H9 (cell line): Measurements from ENCODE around the gene CCDC137. TPM values are rescaled to one million over a fixed set of nuclear protein-coding genes. Genes with fewer than 3 reads are reported as not detected.

Experiments used
- DNase-seq: peaks from one replicate; pipeline ENCODE4 v3.0.0-alpha.2; 2017
- H2AFZ ChIP-seq: one replicate; pipeline ENCODE4 v1.6.1; 2013; ENCODE audit warnings: mild to moderate bottlenecking, low read length, control low read depth, moderate library complexity
- H2AK5ac ChIP-seq: 2 replicates; pipeline ENCODE4 v1.6.1; 2013; ENCODE audit warnings: low read length, control low read depth, mixed read lengths; ENCODE audit not compliant: insufficient read length
- H2BK120ac ChIP-seq: one replicate; pipeline ENCODE4 v1.6.1; 2013; ENCODE audit warnings: low read depth, mild to moderate bottlenecking, low read length, control low read depth, inconsistent platforms; ENCODE audit not compliant: poor library complexity, severe bottlenecking
- H2BK12ac ChIP-seq: 2 replicates; pipeline ENCODE4 v1.6.1; 2013; ENCODE audit warnings: low read length, control low read depth, mixed read lengths, low read depth; ENCODE audit not compliant: insufficient read length
- H2BK15ac ChIP-seq: 2 replicates; pipeline ENCODE4 v1.6.1; 2013; ENCODE audit warnings: low read depth, low read length, control low read depth
- H2BK20ac ChIP-seq: one replicate; pipeline ENCODE4 v1.6.1; 2013; ENCODE audit warnings: low read depth, mild to moderate bottlenecking, low read length, control low read depth, inconsistent platforms; ENCODE audit not compliant: poor library complexity, severe bottlenecking
- H2BK5ac ChIP-seq: 2 replicates; pipeline ENCODE4 v1.6.1; 2013; ENCODE audit warnings: low read length, control low read depth, mixed read lengths; ENCODE audit not compliant: insufficient read length
- H3K14ac ChIP-seq: 2 replicates; pipeline ENCODE4 v1.6.1; 2013; ENCODE audit warnings: low read length, control low read depth; ENCODE audit not compliant: insufficient read depth
- H3K18ac ChIP-seq: 2 replicates; pipeline ENCODE4 v1.6.1; 2013; ENCODE audit warnings: low read depth, mild to moderate bottlenecking, mixed read lengths, low read length, control low read depth; ENCODE audit not compliant: insufficient read length
- H3K23ac ChIP-seq: 2 replicates; pipeline ENCODE4 v1.6.1; 2013; ENCODE audit warnings: low read length, control low read depth, mixed read lengths, low read depth; ENCODE audit not compliant: insufficient read length
- H3K23me2 ChIP-seq: 2 replicates; pipeline ENCODE4 v1.6.1; 2013; ENCODE audit warnings: low read depth, mild to moderate bottlenecking, mixed read lengths, low read length, control low read depth; ENCODE audit not compliant: insufficient read length, poor library complexity, severe bottlenecking
- H3K27ac ChIP-seq: 2 replicates; pipeline ENCODE4 v1.5.1; 2013; ENCODE audit warnings: low read length, control low read depth, mixed read lengths, low read depth; ENCODE audit not compliant: insufficient read length
- H3K27me3 ChIP-seq: 2 replicates; pipeline ENCODE4 v1.6.1; 2013; ENCODE audit warnings: low read length, control low read depth, inconsistent platforms; ENCODE audit not compliant: insufficient read depth
- H3K4ac ChIP-seq: 2 replicates; pipeline ENCODE4 v1.6.1; 2013; ENCODE audit warnings: low read depth, mild to moderate bottlenecking, control low read depth, inconsistent platforms, low read length, moderate library complexity
- H3K4me1 ChIP-seq: 2 replicates; pipeline ENCODE4 v1.6.1; 2013; ENCODE audit warnings: low read length, control low read depth, inconsistent platforms; ENCODE audit not compliant: insufficient read depth
- H3K4me2 ChIP-seq: 2 replicates; pipeline ENCODE4 v1.6.1; 2013; ENCODE audit warnings: low read length, control low read depth, mixed read lengths; ENCODE audit not compliant: insufficient read length, insufficient read depth
- H3K56ac ChIP-seq: 2 replicates; pipeline ENCODE4 v1.6.1; 2013; ENCODE audit warnings: low read depth, mild to moderate bottlenecking, mixed read lengths, low read length, control low read depth; ENCODE audit not compliant: insufficient read length
- H3K79me1 ChIP-seq: 2 replicates; pipeline ENCODE4 v1.6.1; 2013; ENCODE audit warnings: low read depth, mild to moderate bottlenecking, moderate library complexity, low read length, control low read depth, inconsistent platforms; ENCODE audit not compliant: insufficient read depth, poor library complexity, severe bottlenecking
- H3K79me2 ChIP-seq: 2 replicates; pipeline ENCODE4 v1.6.1; 2013; ENCODE audit warnings: low read length, control low read depth, inconsistent platforms; ENCODE audit not compliant: insufficient read depth
- H3K9ac ChIP-seq: 2 replicates; pipeline ENCODE4 v1.6.1; 2013; ENCODE audit warnings: low read length, control low read depth, mixed read lengths; ENCODE audit not compliant: insufficient read length; ENCODE audit errors: extremely low read depth
- H3K9me3 ChIP-seq: one replicate; pipeline ENCODE4 v1.6.1; 2013; ENCODE audit warnings: low read depth, low read length, inconsistent platforms; ENCODE audit not compliant: control insufficient read depth
- H3T11ph ChIP-seq: one replicate; pipeline ENCODE4 v1.6.1; 2013; ENCODE audit warnings: mild to moderate bottlenecking, low read length, control low read depth, inconsistent platforms
- H4K20me1 ChIP-seq: one replicate; pipeline ENCODE4 v1.6.1; 2013; ENCODE audit not compliant: control insufficient read depth, insufficient read length, insufficient read depth
- H4K5ac ChIP-seq: 2 replicates; pipeline ENCODE4 v1.6.1; 2013; ENCODE audit warnings: low read depth, mild to moderate bottlenecking, mixed read lengths, low read length, control low read depth; ENCODE audit not compliant: insufficient read length
- H4K8ac ChIP-seq: replicated peaks from 2 replicates; pipeline ENCODE4 v1.6.1; 2013; ENCODE audit warnings: low read length, control low read depth, mixed read lengths, low read depth; ENCODE audit not compliant: insufficient read length
- H4K91ac ChIP-seq: 2 replicates; pipeline ENCODE4 v1.6.1; 2013; ENCODE audit warnings: low read depth, mild to moderate bottlenecking, moderate library complexity, mixed read lengths, low read length, control low read depth; ENCODE audit not compliant: insufficient read length
- H3K27ac Mint-ChIP-seq, 3 experiments: 2 replicates in 2 of 3; 3 replicates in 1 of 3; pipeline ENCODE4 v1.8.0; 2020 to 2021; ENCODE audit warnings: mixed read lengths in 3 of 3, mild to moderate bottlenecking in 1 of 3, moderate library complexity in 1 of 3
- H3K27me3 Mint-ChIP-seq: 2 replicates; pipeline ENCODE4 v1.8.0; 2021; ENCODE audit warnings: low read depth, mild to moderate bottlenecking, moderate library complexity, mixed read lengths
- H3K36me3 Mint-ChIP-seq, 3 experiments: 2 replicates in 2 of 3; 3 replicates in 1 of 3; pipeline ENCODE4 v1.8.0; 2020 to 2021; ENCODE audit warnings: low read depth in 3 of 3, mixed read lengths in 3 of 3; ENCODE audit not compliant: insufficient read depth in 1 of 3
- H3K4me1 Mint-ChIP-seq, 2 experiments: 2 replicates each; pipeline ENCODE4 v1.8.0; 2020; ENCODE audit warnings: mixed read lengths in 2 of 2
- H3K4me3 Mint-ChIP-seq, 2 experiments: 2 replicates in 1 of 2; 3 replicates in 1 of 2; pipeline ENCODE4 v1.8.0; 2020 to 2021; ENCODE audit warnings: mild to moderate bottlenecking in 2 of 2, mixed read lengths in 2 of 2, moderate library complexity in 1 of 2
- H3K9me3 Mint-ChIP-seq, 2 experiments: 2 replicates in 1 of 2; 3 replicates in 1 of 2; pipeline ENCODE4 v1.8.0; 2020; ENCODE audit warnings: mild to moderate bottlenecking in 2 of 2, mixed read lengths in 2 of 2, moderate library complexity in 1 of 2
- WGBS: extraction: QIAGEN DNeasy Blood & Tissue Kit; methylation state at CpG from one replicate; pipeline ENCODE4 v1.1.7; 2013; ENCODE audit warnings: missing lambda C conversion rate, low lambda C conversion rate, mixed read lengths; ENCODE audit not compliant: insufficient read length; ENCODE audit errors: extremely low coverage; 5-methylcytosine and 5-hydroxymethylcytosine counted together
- total RNA-seq: library from RNA; stranded (reverse); gene quantifications from 2 replicates; pipeline ENCODE4 v1.2.1, GENCODE V29; 2021
- TF ChIP-seq, protein P1 (sequence below): fragments of 200-600 bp; sonication (generic); conservative IDR thresholded peaks from 3 replicates; pipeline ENCODE4 v1.8.0; 2021; ENCODE audit warnings: antibody characterized with exemption, mild to moderate bottlenecking

The CCDC137 gene
- total RNA-seq, 1 experiment from 2014 or later: 60.8 TPM

DNA sequence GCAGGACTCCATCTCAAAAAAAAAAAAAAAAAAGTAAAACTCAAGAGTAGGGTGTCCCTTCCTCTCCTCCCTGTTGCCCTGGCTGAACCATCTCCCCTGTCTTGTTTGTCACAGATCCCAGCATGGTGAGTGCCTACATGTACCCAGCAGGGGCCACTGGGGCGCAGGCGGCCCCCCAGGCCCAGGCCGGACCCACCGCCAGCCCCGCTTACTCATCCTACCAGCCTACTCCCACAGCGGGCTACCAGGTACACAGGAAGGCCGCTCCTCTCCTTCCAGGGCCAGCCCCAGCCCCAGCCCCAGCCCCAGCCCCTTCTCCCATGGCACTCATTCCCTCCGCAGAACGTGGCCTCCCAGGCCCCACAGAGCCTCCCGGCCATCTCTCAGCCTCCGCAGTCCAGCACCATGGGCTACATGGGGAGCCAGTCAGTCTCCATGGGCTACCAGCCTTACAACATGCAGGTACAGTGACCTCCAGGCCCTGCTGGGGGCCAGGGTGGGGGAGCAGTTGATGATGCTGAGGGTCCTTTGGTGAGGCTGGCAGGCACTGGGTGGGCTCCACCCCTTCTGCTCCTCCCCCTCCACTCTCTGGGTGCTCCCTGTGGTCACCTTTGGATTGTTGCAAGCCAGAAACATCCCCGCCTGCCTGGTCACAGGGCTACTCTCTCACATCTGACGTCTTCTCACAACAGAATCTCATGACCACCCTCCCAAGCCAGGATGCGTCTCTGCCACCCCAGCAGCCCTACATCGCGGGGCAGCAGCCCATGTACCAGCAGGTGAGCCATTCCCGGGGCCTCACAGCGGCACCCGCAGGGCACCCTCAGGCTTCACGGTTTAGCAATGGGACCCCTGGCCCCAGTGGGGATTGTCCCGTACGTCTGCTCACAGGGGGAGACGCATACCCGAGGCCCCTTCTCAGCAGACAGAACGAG is 34.1 kb downstream of the CCDC137 start:
- H4K8ac ChIP-seq: no peak overlapping the region
- H3K79me1 ChIP-seq: peaks cover 8% of the 10 kb centered on the region
- no peak overlapping the region for H2BK120ac ChIP-seq
- no peak overlapping the region for H3K18ac ChIP-seq
- DNase-seq: no peak
- no peak overlapping the region for H2BK20ac ChIP-seq
- TF ChIP-seq, protein P1, sequence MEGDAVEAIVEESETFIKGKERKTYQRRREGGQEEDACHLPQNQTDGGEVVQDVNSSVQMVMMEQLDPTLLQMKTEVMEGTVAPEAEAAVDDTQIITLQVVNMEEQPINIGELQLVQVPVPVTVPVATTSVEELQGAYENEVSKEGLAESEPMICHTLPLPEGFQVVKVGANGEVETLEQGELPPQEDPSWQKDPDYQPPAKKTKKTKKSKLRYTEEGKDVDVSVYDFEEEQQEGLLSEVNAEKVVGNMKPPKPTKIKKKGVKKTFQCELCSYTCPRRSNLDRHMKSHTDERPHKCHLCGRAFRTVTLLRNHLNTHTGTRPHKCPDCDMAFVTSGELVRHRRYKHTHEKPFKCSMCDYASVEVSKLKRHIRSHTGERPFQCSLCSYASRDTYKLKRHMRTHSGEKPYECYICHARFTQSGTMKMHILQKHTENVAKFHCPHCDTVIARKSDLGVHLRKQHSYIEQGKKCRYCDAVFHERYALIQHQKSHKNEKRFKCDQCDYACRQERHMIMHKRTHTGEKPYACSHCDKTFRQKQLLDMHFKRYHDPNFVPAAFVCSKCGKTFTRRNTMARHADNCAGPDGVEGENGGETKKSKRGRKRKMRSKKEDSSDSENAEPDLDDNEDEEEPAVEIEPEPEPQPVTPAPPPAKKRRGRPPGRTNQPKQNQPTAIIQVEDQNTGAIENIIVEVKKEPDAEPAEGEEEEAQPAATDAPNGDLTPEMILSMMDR: no peak
- Mint-ChIP-seq H3K4me3 (peak overlapping the region; percentile 54 to 93), H3K36me3 (peaks cover 33 to 70% (median 57%) of the 10 kb centered on the region in 3 experiments; a peak in 6 of 7 replicates), H3K9me3 (no peaks in the 10 kb centered on the region), H3K27ac (peak overlapping the region in 2 of 3 experiments; percentile 32 to 53; a peak in 3 of 7 replicates), H3K4me1 (peaks cover 4 to 17% of the 10 kb centered on the region in 2 experiments), H3K27me3 (no peaks in the 10 kb centered on the region; the same call in 1 of the 2 replicates)
- no peaks in the 10 kb centered on the region for H3K27me3 ChIP-seq
- 0 out of 2 replicates have a peak, but pooled peaks cover 4% of the 10 kb centered on the region for H3K4me1 ChIP-seq
- no CpG with 5 or more reads among the region's 25 CpGs for WGBS
- H2AK5ac ChIP-seq: no peak overlapping the region
- no peak overlapping the region for H3T11ph ChIP-seq
- H3K14ac ChIP-seq: no peak overlapping the region
- H4K20me1 ChIP-seq: no peaks in the 10 kb centered on the region
- peaks cover 8% of the 10 kb centered on the region; the same call in 1 of the 2 replicates for H3K79me2 ChIP-seq
- H4K91ac ChIP-seq: no peak overlapping the region
- H3K4ac ChIP-seq: no peak overlapping the region
- peaks cover 19% of the 10 kb centered on the region for H3K23me2 ChIP-seq
- no peak overlapping the region for H2BK5ac ChIP-seq
- no peak overlapping the region for H3K9ac ChIP-seq
- H2BK12ac ChIP-seq: no peak overlapping the region
- no peak overlapping the region for H3K27ac ChIP-seq
- no peak overlapping the region for H2BK15ac ChIP-seq
- no peak overlapping the region for H3K4me2 ChIP-seq
- no peak overlapping the region for H4K5ac ChIP-seq
- H3K23ac ChIP-seq: no peak overlapping the region
- H3K56ac ChIP-seq: no peak overlapping the region
- H3K9me3 ChIP-seq: no peaks in the 10 kb centered on the region
- H2AFZ ChIP-seq: no peak overlapping the region
